GM18526 (cell line): Measurements from ENCODE around the gene TRPV4.

ENCODE experiments used
- POLR2A ChIP-seq: IDR thresholded peaks from 3 replicates; pipeline ENCODE4 v1.6.1; 2011; ENCODE audit not compliant: insufficient read length; ENCODE audit errors: extremely low read depth

TRPV4 gene

DNA sequence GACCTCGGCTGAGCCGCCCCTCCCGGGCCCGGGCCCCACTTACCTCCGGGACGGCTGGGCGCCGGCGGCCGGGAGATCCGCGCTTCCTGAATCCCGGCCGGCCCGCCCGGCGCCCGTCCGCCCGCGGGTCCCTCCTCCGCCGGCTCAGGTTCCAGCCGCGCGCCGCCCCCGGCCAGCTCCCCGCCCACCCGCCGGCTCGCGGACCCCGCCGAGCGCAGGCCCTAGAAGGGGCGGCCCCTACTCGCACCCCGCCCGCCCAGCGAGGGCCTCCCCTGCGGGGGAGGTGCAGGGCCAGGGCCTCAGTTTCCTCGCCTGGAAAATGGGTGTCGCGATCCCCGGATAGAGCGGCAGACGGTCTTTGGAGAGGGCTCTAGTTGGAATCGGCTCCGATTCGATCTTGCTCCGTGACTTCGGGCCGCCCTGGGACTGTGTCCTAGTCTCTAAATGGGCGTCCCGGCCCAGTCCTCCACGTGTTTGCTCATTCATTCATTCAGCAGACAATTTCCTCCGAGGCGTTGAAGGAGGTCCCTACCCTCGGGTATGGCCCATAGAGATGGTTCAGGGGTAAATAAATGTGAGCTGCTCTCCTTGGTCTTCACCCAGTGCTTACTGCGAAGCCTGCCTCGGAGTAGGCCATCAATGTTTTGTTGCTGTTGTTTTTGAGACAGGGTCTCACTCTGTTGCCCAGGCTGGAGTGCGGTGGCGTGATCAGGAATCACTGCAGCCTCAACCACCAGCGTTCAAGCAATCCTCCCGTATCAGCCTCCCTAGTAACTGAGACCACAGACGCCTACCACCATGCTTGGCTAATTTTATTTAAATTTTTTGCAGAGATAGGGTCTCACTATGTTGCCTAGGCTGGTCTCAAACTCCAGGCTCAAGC, at the start of gene TRPV4:
Gene TRPV4 (minus strand): TSS at position 92 of the 883 bp plus-strand sequence. CDS start 18,602 bp downstream, outside the sequence.
- TF ChIP-seq POLR2A, result no peak

DNA sequence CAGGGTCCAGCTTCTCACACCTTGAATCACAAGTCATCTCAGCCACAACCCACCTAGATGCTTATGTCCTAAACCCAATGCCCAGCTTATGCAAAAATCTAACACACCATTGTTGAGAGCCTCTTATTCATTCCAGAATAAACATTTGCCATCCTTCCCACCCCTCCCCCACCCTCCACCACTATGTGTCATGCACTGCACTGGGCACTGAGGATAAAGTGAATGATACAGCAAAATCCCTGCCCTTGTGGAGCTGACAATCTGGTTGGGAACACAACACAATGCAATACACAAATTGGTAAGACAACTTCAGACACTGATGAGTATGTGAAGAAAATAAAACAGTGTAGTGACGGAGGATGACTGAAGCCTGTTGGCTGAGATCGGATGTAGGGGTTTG, 48.6 kb upstream of the TRPV4 start:
- TF ChIP-seq POLR2A, result no peak

- TF ChIP-seq POLR2A, result no peak
These were observed 47.7 kb upstream of the TRPV4 start for GRCh38 chr12:109880938-109881337.

- no peak for TF ChIP-seq POLR2A
These were observed 47.1 kb upstream of the TRPV4 start, which contains the start of gene GLTP for GRCh38 chr12:109880043-109880931. Gene GLTP, minus strand, starts transcription at chr12:109880541. Its CDS starts 167 bp downstream, at chr12:109880374.

GRCh38 chr12:109879351-109880042, 46.3 kb upstream of the TRPV4 start:
- TF ChIP-seq POLR2A, result no peak

GRCh38 chr12:109878749-109879148, 45.6 kb upstream of the TRPV4 start:
- no peak for TF ChIP-seq POLR2A

DNA sequence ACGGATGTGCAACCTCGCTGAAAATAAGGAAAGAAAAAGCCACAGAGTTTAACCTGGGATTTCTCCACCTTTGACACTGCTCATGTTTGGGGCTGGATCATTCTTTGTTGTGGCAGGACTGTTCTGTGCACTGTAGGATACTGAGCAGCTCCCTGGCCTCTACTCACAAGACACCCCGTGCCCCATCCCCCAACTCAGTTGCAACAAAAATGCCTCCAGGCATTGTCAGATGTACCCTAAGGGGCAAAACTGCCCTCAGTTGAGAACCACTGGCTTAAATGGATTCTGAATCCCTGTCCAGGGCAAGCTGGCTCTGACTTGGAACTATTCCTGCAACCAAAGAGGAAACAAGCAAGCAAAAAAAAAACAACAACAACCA, 45.0 kb upstream of the TRPV4 start:
- no peak for TF ChIP-seq POLR2A

- TF ChIP-seq POLR2A, result no peak
These were observed 44.5 kb upstream of the TRPV4 start for GRCh38 chr12:109877504-109878246.

GRCh38 chr12:109876406-109876805, 43.2 kb upstream of the TRPV4 start:
- TF ChIP-seq POLR2A, result no peak

- no peak for TF ChIP-seq POLR2A
These were observed 42.5 kb upstream of the TRPV4 start for GRCh38 chr12:109875572-109876131.

DNA sequence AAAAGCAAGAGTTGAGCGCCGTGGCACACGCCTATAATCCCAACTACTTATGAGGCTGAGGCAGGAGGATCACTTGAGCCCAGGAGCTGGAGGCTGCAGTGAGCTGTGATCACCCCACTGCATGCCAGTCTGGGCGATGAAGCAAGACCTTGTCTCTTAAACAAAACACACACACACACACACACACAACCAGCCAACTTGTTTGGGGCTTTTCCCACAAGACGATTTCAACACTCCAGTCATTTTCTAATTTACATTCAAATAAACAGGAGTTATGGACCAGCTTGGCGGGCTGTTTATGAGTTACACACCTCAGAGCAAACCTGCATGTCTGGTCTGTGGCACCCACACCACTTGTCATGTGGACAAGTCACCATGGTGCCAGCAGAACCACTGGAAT, 40.5 kb upstream of the TRPV4 start:
- no peak for TF ChIP-seq POLR2A

DNA sequence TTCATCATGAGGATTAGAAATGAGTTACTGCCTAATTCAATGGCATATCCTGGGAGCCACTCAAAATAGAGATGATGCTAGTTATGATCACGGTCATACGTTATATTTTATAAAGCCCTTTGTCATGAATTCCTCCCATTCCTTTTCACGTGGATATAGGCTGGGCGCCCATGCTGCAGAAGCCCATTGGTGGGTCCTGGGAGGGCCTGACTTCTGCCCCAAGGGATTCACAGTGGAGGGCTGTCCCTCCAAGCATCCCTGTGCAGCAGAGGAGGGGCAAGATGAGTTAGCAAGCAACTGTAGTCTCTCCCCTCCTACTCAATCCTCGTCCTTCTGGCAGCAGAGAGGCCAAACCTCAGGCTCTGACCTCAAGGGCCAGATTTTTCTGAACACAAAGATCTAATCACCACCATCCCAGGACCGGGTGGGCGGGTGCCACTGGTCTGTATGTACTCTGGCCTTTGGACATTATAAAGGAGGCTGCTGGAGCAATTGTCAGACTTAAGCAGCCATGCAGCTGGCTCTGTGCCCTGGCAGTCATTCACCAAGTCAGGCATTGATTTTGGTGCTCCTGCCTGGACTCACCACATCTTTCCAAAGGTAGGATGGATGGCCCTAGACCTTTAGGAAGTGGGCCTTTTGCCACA, 38.6 kb upstream of the TRPV4 start:
- TF ChIP-seq POLR2A, result no peak

- no peak for TF ChIP-seq POLR2A
These were observed 37.5 kb upstream of the TRPV4 start for GRCh38 chr12:109870648-109871047.
